SU-DHL-6 (cell line): ENCODE measurements around the gene RASSF1.

ENCODE experiments used
- H2AFZ ChIP-seq: fragments of 200-600 bp; sonication (generic); 2 replicates; pipeline ENCODE4 v1.6.1; 2014; ENCODE audit warnings: low read depth, mild to moderate bottlenecking, moderate library complexity, mixed read lengths, antibody characterized with exemption, low read length; ENCODE audit not compliant: severe bottlenecking
- H3F3A ChIP-seq: fragments of 200-600 bp; shearing (Covaris generic); 2 replicates; pipeline ENCODE4 v1.6.0; 2016; ENCODE audit warnings: antibody characterized with exemption, mild to moderate bottlenecking; ENCODE audit not compliant: insufficient read depth
- H3K27ac ChIP-seq: fragments of 200-600 bp; sonication (generic); 2 replicates; pipeline ENCODE4 v1.5.1; 2016; ENCODE audit warnings: low read depth, mild to moderate bottlenecking, low read length, moderate library complexity, mixed read lengths
- H3K27me3 ChIP-seq: fragments of 200-600 bp; sonication (generic), shearing (Covaris generic); 2 replicates; pipeline ENCODE4 v1.6.0; 2014; ENCODE audit warnings: mild to moderate bottlenecking, low read length
- H3K36me3 ChIP-seq: fragments of 200-600 bp; sonication (generic); 2 replicates; pipeline ENCODE4 v1.6.1; 2014; ENCODE audit warnings: mild to moderate bottlenecking, low read length, mixed read lengths
- H3K4me2 ChIP-seq: fragments of 300-600, 200-600 bp; shearing (Covaris generic), sonication (generic); 2 replicates; pipeline ENCODE4 v1.6.0; 2014; ENCODE audit warnings: low read length, low read depth, mild to moderate bottlenecking; ENCODE audit not compliant: poor library complexity, severe bottlenecking
- H3K4me3 ChIP-seq: fragments of 200-600 bp; sonication (generic); 2 replicates; pipeline ENCODE4 v1.5.1; 2014; ENCODE audit warnings: antibody characterized with exemption, low read length, mild to moderate bottlenecking, mixed read lengths; ENCODE audit not compliant: insufficient read depth, poor library complexity, severe bottlenecking
- H3K79me2 ChIP-seq: fragments of 200-600 bp; sonication (generic); 2 replicates; pipeline ENCODE4 v1.6.1; 2014; ENCODE audit warnings: mild to moderate bottlenecking, low read length, moderate library complexity; ENCODE audit not compliant: insufficient read depth
- H3K9ac ChIP-seq: fragments of 200-600 bp; sonication (generic); 2 replicates; pipeline ENCODE4 v1.7.0; 2014; ENCODE audit warnings: mild to moderate bottlenecking, low read length
- H3K9me2 ChIP-seq: fragments of 200-600 bp; sonication (generic); replicated peaks from 2 replicates; pipeline ENCODE4 v1.6.1; 2014; ENCODE audit warnings: low read length; ENCODE audit not compliant: insufficient read depth
- H3K9me3 ChIP-seq: fragments of 200-600 bp; sonication (generic); 2 replicates; pipeline ENCODE4 v1.6.1; 2014; ENCODE audit warnings: low read length, mixed read lengths; ENCODE audit not compliant: insufficient read depth
- H4K20me1 ChIP-seq: fragments of 200-600 bp; sonication (generic); 2 replicates; pipeline ENCODE4 v1.6.1; 2014; ENCODE audit warnings: low read depth, mild to moderate bottlenecking, antibody characterized with exemption, low read length, moderate library complexity, mixed read lengths
- EZH2phosphoT487 ChIP-seq: fragments of 200-600 bp; sonication (generic), shearing (Covaris generic); conservative IDR thresholded peaks from 2 replicates; pipeline ENCODE4 v1.6.1; 2018; ENCODE audit warnings: mild to moderate bottlenecking, antibody characterized with exemption, low read length, moderate library complexity, mixed read lengths
- TF ChIP-seq, protein P1 (sequence below): fragments of 200-600 bp; sonication (generic); IDR thresholded peaks from one replicate; pipeline ENCODE4 v1.5.1; 2017; ENCODE audit warnings: antibody characterized with exemption, mild to moderate bottlenecking, low read length, moderate library complexity; ENCODE audit not compliant: insufficient read depth, poor library complexity, severe bottlenecking

Gene RASSF1

DNA sequence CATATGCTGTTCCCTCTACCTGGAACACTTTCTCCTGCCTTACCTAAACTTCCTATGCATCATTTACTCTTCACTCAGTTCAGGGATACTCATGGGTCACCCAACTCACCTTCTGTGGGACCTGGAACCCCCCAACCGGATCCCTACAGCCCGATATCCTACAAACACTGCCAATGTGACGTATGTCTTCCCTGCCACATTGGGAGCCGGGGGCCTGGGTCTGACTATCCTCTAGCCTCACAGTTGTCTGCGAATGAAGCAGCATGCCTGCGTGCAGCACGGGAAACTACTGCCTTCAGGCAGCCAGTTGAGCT, 9.5 kb upstream of the RASSF1 start:
- no peaks in the 10 kb centered on the region for H3K9me3 ChIP-seq

DNA sequence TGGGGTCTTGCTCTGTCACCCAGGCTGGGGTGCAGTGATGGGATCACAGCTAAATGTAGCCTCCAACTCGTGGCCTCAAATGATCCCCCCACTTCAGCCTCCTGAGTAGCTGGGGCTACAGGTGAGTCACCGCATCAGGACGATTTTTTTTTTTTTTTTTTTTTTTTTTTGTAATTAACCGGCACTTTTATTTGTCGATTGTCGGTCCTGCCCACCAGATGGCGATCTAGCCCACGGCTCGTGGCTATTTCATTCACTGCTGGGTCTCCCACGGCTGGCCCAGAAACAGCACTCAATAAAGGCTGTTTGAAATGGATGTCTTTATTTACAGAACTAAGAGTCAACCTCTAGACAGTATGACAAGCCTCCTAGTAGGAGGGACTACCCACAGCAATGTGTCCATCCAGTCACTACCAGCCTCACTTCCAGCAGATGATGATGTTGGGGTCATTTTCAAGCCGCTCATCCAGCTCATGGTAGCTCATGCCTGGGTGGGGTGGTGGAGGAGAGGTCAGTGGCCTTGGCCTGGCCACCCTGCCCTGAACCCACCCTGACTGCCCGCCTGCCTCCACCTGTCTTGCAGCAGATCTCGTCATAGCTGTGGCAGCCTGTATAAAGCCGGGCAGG, 6.7 kb upstream of the RASSF1 start:
- H3F3A ChIP-seq, result no peaks in the 10 kb centered on the region

More for the DNA sequence above, 9.5 kb upstream of the RASSF1 start:
- Histone ChIP-seq H3K4me2 (peak overlapping the region; percentile 95), H3F3A (no peaks in the 10 kb centered on the region; the same call in 1 of the 2 replicates), H3K9ac (peak overlapping the region; percentile 81), H3K36me3 (no peaks in the 10 kb centered on the region), H3K79me2 (peaks cover 16% of the 10 kb centered on the region), H3K4me3 (peak overlapping the region; percentile 75), H2AFZ (peak overlapping the region; percentile 40), H4K20me1 (no peaks in the 10 kb centered on the region), H3K27me3 (no peaks in the 10 kb centered on the region), H3K27ac (peak overlapping the region; percentile 81; the same call in 1 of the 2 replicates), H3K9me2 (no peaks in the 10 kb centered on the region)
- TF ChIP-seq EZH2phosphoT487, result no peak
- TF ChIP-seq, protein P1, sequence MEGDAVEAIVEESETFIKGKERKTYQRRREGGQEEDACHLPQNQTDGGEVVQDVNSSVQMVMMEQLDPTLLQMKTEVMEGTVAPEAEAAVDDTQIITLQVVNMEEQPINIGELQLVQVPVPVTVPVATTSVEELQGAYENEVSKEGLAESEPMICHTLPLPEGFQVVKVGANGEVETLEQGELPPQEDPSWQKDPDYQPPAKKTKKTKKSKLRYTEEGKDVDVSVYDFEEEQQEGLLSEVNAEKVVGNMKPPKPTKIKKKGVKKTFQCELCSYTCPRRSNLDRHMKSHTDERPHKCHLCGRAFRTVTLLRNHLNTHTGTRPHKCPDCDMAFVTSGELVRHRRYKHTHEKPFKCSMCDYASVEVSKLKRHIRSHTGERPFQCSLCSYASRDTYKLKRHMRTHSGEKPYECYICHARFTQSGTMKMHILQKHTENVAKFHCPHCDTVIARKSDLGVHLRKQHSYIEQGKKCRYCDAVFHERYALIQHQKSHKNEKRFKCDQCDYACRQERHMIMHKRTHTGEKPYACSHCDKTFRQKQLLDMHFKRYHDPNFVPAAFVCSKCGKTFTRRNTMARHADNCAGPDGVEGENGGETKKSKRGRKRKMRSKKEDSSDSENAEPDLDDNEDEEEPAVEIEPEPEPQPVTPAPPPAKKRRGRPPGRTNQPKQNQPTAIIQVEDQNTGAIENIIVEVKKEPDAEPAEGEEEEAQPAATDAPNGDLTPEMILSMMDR, result no peak

DNA sequence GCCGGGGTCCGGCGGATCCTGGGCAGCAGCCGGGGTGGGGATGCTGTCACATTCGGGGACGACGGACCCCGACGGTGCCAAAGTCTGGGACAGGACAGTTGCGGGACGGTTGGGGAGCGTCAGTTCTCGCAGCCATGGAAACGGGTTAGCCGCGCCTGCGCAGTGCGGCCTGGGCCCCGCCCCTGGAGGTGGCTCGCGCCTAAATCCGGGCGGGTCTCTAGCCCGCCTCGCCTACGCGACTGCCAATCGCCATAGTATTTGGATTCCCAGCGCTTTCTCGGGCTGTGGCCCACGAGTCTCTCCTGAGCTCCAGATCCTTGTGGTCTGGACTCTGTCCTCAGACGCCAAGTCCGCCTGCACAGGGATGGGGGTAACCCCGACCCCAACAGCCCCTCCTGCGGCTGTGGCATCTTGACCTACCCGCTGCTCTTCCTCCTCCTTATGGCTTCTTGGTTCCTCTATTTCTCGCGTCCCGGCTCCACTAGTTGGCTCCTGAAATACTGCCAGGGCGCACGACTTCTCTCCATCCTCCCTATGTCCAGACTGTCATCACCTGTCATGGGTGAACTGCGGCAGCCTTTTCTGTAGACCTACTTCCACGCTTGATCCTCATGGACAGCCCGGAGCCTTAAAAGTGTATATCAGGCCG, 5.1 kb upstream of the RASSF1 start, which contains the start of gene ZMYND10:
TSS of gene ZMYND10 (minus strand) at position 147 of the 649 bp plus-strand sequence. CDS start 153 bp downstream, outside the sequence.
- Histone ChIP-seq H3K9me3 (no peaks in the 10 kb centered on the region), H2AFZ (no peak within 1 kb of the TSS), H3K27ac (no peak within 1 kb of the TSS), H3K4me2 (peak within 1 kb of the TSS; percentile 48), H3F3A (no peaks in the 10 kb centered on the region), H3K9me2 (no peaks in the 10 kb centered on the region), H3K79me2 (peaks cover 11% of the 10 kb centered on the region; the same call in 1 of the 2 replicates), H4K20me1 (no peaks in the 10 kb centered on the region), H3K27me3 (no peaks in the 10 kb centered on the region), H3K9ac (peak within 1 kb of the TSS; percentile 45; the same call in 1 of the 2 replicates), H3K4me3 (no peak within 1 kb of the TSS), H3K36me3 (no peaks in the 10 kb centered on the region)
- TF ChIP-seq, protein P1, result no peak
- no peak for TF ChIP-seq EZH2phosphoT487

More for the DNA sequence above, 6.7 kb upstream of the RASSF1 start:
- H3K79me2 ChIP-seq, result peaks cover 16% of the 10 kb centered on the region
- no peak overlapping the region for H3K27ac ChIP-seq
- H4K20me1 ChIP-seq, result no peaks in the 10 kb centered on the region
- no peaks in the 10 kb centered on the region for H3K36me3 ChIP-seq
- H3K9me2 ChIP-seq, result no peaks in the 10 kb centered on the region
- H3K27me3 ChIP-seq, result no peaks in the 10 kb centered on the region
- H3K4me2 ChIP-seq, result no peak overlapping the region
- no peak overlapping the region for H3K4me3 ChIP-seq
- TF ChIP-seq, protein P1, result peak; percentile 63
- TF ChIP-seq EZH2phosphoT487, result no peak
- H3K9ac ChIP-seq, result no peak overlapping the region
- H3K9me3 ChIP-seq, result no peaks in the 10 kb centered on the region
- no peak overlapping the region for H2AFZ ChIP-seq
